DND-41 (cell line): ENCODE data around the gene BCR.
A peak's percentile ranks its signal among the peaks of the same experiment; 100 is the strongest.
"Not testable (repeated sequence)": the region's sequence is repeated elsewhere in the genome, so short reads cannot be mapped to it uniquely, and the experiment has no call there.

Experiments
- ATAC-seq: fragments of 200-7000 bp; cut with Tn5 transposase; 3 replicates; pipeline ENCODE4 v1.9.1; 2021; ENCODE audit warnings: low read depth; ENCODE audit not compliant: insufficient read depth
- DNase-seq: peaks from one replicate; pipeline ENCODE4 v3.0.0-alpha.2; 2020
- H2AFZ ChIP-seq: 2 replicates; pipeline ENCODE4 v1.6.0; 2012; ENCODE audit warnings: low read depth, low read length
- H3K27ac ChIP-seq: 2 replicates; pipeline ENCODE4 v1.5.1; 2012; ENCODE audit warnings: low read length, inconsistent platforms
- H3K27me3 ChIP-seq: fragments of 200-600 bp; sonication (generic); 2 replicates; pipeline ENCODE4 v1.6.0; 2012; ENCODE audit warnings: low read length, mild to moderate bottlenecking, inconsistent platforms; ENCODE audit not compliant: insufficient read depth, poor library complexity
- H3K36me3 ChIP-seq: 2 replicates; pipeline ENCODE4 v1.5.1; 2012; ENCODE audit warnings: low read length, inconsistent platforms; ENCODE audit not compliant: insufficient read depth
- H3K4me1 ChIP-seq: 2 replicates; pipeline ENCODE4 v1.5.1; 2012; ENCODE audit warnings: mild to moderate bottlenecking, low read length; ENCODE audit not compliant: insufficient read depth
- H3K4me2 ChIP-seq: 2 replicates; pipeline ENCODE4 v1.6.0; 2012; ENCODE audit warnings: mild to moderate bottlenecking, moderate library complexity, low read length, inconsistent platforms; ENCODE audit not compliant: insufficient read depth
- H3K4me3 ChIP-seq, 2 experiments: fragments of 200-600 bp in 1 of 2; shearing (Covaris generic) in 1 of 2; 2 replicates each; pipeline ENCODE4 v1.5.1; 2012 to 2016; ENCODE audit warnings: inconsistent platforms in 2 of 2, low read length in 2 of 2, mild to moderate bottlenecking in 2 of 2, low read depth in 1 of 2, moderate library complexity in 1 of 2
- H3K79me2 ChIP-seq: 2 replicates; pipeline ENCODE4 v1.6.0; 2012; ENCODE audit warnings: low read length, inconsistent platforms; ENCODE audit not compliant: insufficient read depth
- H3K9ac ChIP-seq: 2 replicates; pipeline ENCODE4 v1.6.0; 2012; ENCODE audit warnings: low read depth, mild to moderate bottlenecking, inconsistent platforms, low read length, moderate library complexity
- H3K9me3 ChIP-seq: 2 replicates; pipeline ENCODE4 v1.5.1; 2012; ENCODE audit warnings: low read length, moderate library complexity, mild to moderate bottlenecking, inconsistent platforms; ENCODE audit not compliant: insufficient read depth, severe bottlenecking
- H4K20me1 ChIP-seq: 2 replicates; pipeline ENCODE4 v1.6.0; 2012; ENCODE audit warnings: low read length; ENCODE audit not compliant: insufficient read depth
- EZH2 ChIP-seq: IDR thresholded peaks from 3 replicates; pipeline ENCODE4 v1.6.1; 2012; ENCODE audit warnings: borderline replicate concordance, low read depth, mild to moderate bottlenecking, moderate library complexity, low read length, inconsistent platforms; ENCODE audit not compliant: severe bottlenecking
- TF ChIP-seq, protein P1 (sequence below): IDR thresholded peaks from 2 replicates; pipeline ENCODE4 v1.5.1; 2012; ENCODE audit warnings: borderline replicate concordance, low read length, moderate library complexity, mild to moderate bottlenecking; ENCODE audit not compliant: poor library complexity, severe bottlenecking; ENCODE audit errors: extremely low read depth

The BCR gene

DNA sequence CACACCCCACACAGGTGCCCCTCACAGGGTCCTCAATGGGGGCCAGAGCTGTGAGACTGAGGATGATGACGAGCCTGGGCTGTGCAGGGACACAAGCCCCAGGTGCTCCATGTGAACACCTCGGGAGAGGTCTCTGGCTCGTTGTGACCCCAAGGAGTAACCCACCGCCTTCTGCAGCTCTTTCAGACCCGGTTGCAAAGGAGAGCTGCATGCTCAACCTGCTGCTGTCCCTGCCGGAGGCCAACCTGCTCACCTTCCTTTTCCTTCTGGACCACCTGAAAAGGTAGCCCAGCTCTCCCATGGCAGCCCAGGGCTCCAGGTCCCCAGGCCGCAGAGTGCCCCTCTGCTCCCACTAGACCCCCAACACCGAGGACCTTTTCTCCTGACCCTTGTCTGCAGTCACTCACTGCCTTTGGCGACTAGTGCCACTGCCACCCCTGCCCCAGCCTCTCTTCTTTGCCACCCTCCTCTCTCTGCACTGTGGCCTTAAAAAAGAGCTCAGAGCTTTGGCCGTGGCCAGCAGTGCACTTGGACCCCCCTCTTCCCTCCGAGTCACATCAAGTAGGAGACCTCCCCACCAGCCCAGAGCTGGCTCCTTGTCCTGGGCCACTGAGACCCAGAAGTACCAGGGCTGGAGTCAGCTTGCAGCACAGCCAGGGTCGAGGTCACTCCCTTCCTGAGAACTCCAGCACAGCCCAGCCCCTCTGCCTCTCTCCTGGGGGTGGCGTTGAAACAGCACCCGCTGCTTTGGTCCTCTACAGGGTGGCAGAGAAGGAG, 133.7 kb downstream of the BCR start:
- no peaks in the 10 kb centered on the region for H3K4me1 ChIP-seq
- H2AFZ ChIP-seq: no peak overlapping the region
- H3K79me2 ChIP-seq: no peaks in the 10 kb centered on the region
- H3K9ac ChIP-seq: no peak overlapping the region
- H3K27ac ChIP-seq: no peak overlapping the region
- no peaks in the 10 kb centered on the region for H3K9me3 ChIP-seq
- no peaks in the 10 kb centered on the region for H4K20me1 ChIP-seq
- no peak for ATAC-seq
- peaks cover 32% of the 10 kb centered on the region for H3K36me3 ChIP-seq
- DNase-seq: no peak
- TF ChIP-seq, protein P1, sequence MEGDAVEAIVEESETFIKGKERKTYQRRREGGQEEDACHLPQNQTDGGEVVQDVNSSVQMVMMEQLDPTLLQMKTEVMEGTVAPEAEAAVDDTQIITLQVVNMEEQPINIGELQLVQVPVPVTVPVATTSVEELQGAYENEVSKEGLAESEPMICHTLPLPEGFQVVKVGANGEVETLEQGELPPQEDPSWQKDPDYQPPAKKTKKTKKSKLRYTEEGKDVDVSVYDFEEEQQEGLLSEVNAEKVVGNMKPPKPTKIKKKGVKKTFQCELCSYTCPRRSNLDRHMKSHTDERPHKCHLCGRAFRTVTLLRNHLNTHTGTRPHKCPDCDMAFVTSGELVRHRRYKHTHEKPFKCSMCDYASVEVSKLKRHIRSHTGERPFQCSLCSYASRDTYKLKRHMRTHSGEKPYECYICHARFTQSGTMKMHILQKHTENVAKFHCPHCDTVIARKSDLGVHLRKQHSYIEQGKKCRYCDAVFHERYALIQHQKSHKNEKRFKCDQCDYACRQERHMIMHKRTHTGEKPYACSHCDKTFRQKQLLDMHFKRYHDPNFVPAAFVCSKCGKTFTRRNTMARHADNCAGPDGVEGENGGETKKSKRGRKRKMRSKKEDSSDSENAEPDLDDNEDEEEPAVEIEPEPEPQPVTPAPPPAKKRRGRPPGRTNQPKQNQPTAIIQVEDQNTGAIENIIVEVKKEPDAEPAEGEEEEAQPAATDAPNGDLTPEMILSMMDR: no peak
- no peak for TF ChIP-seq EZH2
- no peaks in the 10 kb centered on the region for H3K27me3 ChIP-seq
- H3K4me2 ChIP-seq: no peak overlapping the region
- H3K4me3 ChIP-seq: no peak overlapping the region

DNA sequence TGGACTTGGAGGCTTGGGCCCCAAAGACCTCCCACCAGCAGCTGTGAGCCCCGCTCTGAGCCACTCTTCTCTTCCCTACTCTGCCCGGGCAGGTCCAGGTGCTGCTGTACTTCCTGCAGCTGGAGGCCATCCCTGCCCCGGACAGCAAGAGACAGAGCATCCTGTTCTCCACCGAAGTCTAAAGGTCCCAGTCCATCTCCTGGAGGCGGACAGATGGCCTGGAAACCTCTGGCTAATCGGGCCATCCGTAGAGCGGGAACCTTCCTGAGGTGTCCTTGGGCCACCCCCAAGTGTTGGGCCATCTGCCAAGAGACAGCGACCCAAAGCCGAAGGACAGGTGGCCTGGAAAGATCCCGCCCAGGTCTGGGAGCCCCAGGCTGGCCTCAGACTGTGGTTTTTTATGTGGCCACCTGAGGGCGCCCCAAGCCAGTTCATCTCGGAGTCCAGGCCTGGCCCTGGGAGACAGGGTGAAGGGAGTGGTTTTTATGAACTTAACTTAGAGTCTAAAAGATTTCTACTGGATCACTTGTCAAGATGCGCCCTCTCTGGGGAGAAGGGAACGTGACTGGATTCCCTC, 135.1 kb downstream of the BCR start:
- Histone ChIP-seq H3K4me1 (no peaks in the 10 kb centered on the region), H2AFZ (no peak overlapping the region), H4K20me1 (no peaks in the 10 kb centered on the region), H3K4me3 (no peak overlapping the region), H3K4me2 (no peak overlapping the region), H3K9me3 (no peaks in the 10 kb centered on the region), H3K79me2 (no peaks in the 10 kb centered on the region), H3K27ac (no peak overlapping the region), H3K9ac (no peak overlapping the region), H3K27me3 (no peaks in the 10 kb centered on the region), H3K36me3 (peaks cover 32% of the 10 kb centered on the region)
- ATAC-seq: peak; percentile 64
- no peak for TF ChIP-seq EZH2
- TF ChIP-seq, protein P1: peak; percentile 67
- DNase-seq: peak; percentile 68

DNA sequence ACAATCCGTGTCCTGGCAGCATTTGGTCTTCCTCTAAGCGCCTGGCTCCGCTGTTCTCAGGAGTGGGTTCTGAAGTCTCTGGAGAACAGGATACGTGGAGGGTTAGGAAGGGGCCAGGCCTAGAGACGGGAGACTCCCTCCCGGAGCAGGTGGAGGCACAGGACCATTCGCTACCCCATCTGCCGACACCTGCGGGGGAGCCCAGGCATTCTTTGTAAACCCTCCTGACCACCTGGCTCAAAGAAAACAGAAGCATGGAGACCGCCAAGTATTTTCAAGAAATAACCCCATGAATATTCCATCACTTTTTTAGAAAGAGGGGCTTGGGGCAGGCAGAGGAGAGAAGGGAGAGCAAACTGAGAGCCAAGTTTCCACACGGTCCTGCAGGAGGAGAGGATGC, 136.3 kb downstream of the BCR start:
- not testable (repeated sequence) for H3K27ac ChIP-seq, H3K4me1 ChIP-seq, H3K27me3 ChIP-seq, H3K9ac ChIP-seq, H3K79me2 ChIP-seq, ATAC-seq, DNase-seq, H3K9me3 ChIP-seq, H2AFZ ChIP-seq, H4K20me1 ChIP-seq, H3K4me2 ChIP-seq, H3K4me3 ChIP-seq
- H3K36me3 ChIP-seq: peaks cover 31% of the 10 kb centered on the region

DNA sequence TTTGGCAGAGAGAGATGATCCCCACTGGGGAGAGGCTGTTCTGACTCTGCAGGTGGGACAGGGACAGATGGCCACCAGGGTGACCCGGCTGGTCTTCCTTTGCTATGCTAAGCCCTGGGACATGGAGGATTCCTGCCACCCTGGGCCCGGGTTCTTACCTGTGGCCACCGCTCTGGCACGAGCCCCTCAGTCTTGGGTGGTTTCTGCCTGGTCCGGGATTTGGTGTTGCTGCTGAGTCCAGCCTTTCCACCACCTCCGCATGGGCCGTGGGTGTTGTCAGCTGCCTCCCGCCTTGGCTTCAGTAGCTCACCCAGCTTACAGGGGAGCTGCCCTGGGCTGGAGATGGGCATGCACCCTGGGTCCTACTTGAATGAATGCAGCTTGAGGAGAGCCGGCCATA, 138.0 kb downstream of the BCR start:
- not testable (repeated sequence) for H3K27ac ChIP-seq, H3K9ac ChIP-seq, H3K4me2 ChIP-seq, H3K4me3 ChIP-seq, H4K20me1 ChIP-seq, H3K27me3 ChIP-seq, DNase-seq, ATAC-seq, H3K9me3 ChIP-seq, H3K79me2 ChIP-seq, H3K4me1 ChIP-seq, H2AFZ ChIP-seq
- H3K36me3 ChIP-seq: peaks cover 21% of the 10 kb centered on the region
